ENCODE data around the gene RCOR1. TPM values are rescaled to one million over a fixed set of nuclear protein-coding genes. Genes with fewer than 3 reads are reported as not detected.

Gene RCOR1
- total and polyA plus RNA-seq, 3 experiments from 2014 or later, result 1.1 to 14.9 (median 14.5) TPM

DNA sequence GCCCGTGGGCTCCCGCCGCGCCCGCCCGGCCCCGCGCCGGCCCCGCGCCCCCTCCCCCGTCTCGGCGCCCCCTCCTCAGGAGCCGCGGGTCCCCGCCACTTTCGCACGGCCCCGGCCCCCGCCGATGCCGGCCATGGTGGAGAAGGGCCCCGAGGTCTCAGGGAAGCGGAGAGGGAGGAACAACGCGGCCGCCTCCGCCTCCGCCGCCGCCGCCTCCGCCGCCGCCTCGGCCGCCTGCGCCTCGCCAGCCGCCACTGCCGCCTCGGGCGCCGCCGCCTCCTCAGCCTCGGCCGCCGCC lies 263 bp downstream of the RCOR1 start:
- H3K4me1 ChIP-seq (ENCODE audit: insufficient read depth, low read length), result peaks cover 25% of the 10 kb centered on the region
- peak overlapping the region; percentile 54 for H3K27ac ChIP-seq (ENCODE audit: low read depth, low read length)
- H3K9me3 Mint-ChIP-seq, result no peaks in the 10 kb centered on the region
- H3K36me3 Mint-ChIP-seq, result peaks cover 0 to 6% (median 0%) of the 10 kb centered on the region in 3 donors
- H3K36me3 ChIP-seq (ENCODE audit: insufficient read depth, low read length), result no peaks in the 10 kb centered on the region
- H3K27me3 Mint-ChIP-seq, result peaks cover 0 to 2% of the 10 kb centered on the region in 2 donors
- peak overlapping the region in 6 of 7 donors; percentile 70 to 100 (median 92) for H3K4me3 Mint-ChIP-seq
- no peaks in the 10 kb centered on the region for H3K27me3 ChIP-seq (ENCODE audit: insufficient read depth, low read length, poor library complexity, severe bottlenecking)
- no peak overlapping the region for H3K4me3 ChIP-seq (ENCODE audit: low read length)
- H3K9me3 ChIP-seq (ENCODE audit: low read length), result no peaks in the 10 kb centered on the region
- H3K27ac Mint-ChIP-seq, result no peak overlapping the region
- peaks cover 20 to 23% (median 22%) of the 10 kb centered on the region in 3 donors for H3K4me1 Mint-ChIP-seq
- POLR2A ChIA-PET, result no interaction called here
- DNase-seq, result no peak
- CTCF ChIA-PET, result no interaction called here

DNA sequence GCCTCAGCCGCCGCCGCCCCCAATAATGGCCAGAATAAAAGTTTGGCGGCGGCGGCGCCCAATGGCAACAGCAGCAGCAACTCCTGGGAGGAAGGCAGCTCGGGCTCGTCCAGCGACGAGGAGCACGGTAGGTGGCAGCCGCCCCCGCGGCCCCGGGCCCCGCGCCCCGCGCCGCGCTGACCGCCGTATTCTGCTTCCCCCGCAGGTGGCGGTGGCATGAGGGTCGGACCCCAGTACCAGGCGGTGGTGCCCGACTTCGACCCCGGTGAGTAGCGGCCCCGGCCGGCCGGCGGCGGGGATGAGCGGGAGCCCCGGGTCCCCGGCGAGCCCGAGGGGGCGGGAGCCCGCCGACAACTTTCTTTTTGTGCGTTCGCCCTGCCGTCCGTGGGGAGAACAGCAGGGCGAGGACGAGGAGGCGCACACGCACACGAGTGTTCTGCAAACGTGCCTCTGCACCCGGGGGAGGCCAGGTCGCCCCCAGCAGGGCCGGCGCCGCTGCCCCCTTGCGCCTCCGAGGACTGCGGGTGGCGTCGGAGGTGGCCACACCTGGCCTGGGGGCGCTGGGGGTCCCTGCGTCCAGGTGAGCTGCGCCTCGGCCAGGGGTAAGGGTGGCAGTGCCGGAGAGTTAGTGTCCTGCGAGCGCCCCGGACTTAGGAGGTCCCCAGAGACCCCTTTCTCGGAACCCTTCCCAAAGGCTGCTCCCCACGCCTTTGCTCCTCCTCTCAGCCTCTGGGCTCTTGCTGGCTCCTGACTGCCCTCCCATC lies 794 bp downstream of the RCOR1 start:
- no peaks in the 10 kb centered on the region for H3K9me3 ChIP-seq (ENCODE audit: low read length)
- ChIA-PET POLR2A (no interaction called here), CTCF (interaction anchor here (1.8 to 2.0 kb wide), 2 partner anchors 11 to 100 kb away, joined by 4 to 10 read pairs; no protein-coding TSS in a partner anchor)
- Mint-ChIP-seq H3K27me3 (peaks cover 0 to 2% of the 10 kb centered on the region in 2 donors), H3K27ac (peak overlapping the region; percentile 26 to 95 (median 82)), H3K4me3 (peak overlapping the region; percentile 77 to 90 (median 83)), H3K9me3 (no peaks in the 10 kb centered on the region), H3K4me1 (peaks cover 20 to 23% (median 22%) of the 10 kb centered on the region in 3 donors), H3K36me3 (peaks cover 0 to 6% (median 0%) of the 10 kb centered on the region in 3 donors)
- H3K36me3 ChIP-seq (ENCODE audit: insufficient read depth, low read length), result no peaks in the 10 kb centered on the region
- peak overlapping the region; percentile 74 for H3K4me3 ChIP-seq (ENCODE audit: low read length)
- H3K27me3 ChIP-seq (ENCODE audit: insufficient read depth, low read length, poor library complexity, severe bottlenecking), result no peaks in the 10 kb centered on the region
- H3K27ac ChIP-seq (ENCODE audit: low read depth, low read length), result peak overlapping the region; percentile 54
- peak; percentile 39 to 74 (median 56) for DNase-seq
- peaks cover 25% of the 10 kb centered on the region for H3K4me1 ChIP-seq (ENCODE audit: insufficient read depth, low read length)

DNA sequence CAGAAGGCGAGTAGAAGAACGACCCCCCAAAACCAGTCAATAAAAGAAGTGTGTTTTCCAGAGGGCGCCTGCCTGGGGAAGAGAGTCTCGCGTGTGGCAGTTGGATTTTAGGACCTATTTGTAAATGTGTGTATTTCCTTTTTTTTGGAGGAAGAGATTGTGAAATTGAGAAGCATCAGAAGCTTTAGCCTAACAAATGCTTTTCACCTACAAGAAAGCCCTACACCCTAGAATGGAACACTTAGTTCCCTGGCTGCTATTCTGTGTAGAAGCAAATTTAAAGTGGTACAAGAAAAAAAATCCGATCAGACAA lies 1.3 kb downstream of the RCOR1 start:
- H3K4me3 ChIP-seq (ENCODE audit: low read length), result peak overlapping the region; percentile 74
- H3K9me3 ChIP-seq (ENCODE audit: low read length), result no peaks in the 10 kb centered on the region
- Mint-ChIP-seq H3K4me3 (peak overlapping the region; percentile 77 to 90 (median 83)), H3K27ac (peak overlapping the region; percentile 26 to 95 (median 82)), H3K9me3 (no peaks in the 10 kb centered on the region), H3K36me3 (peaks cover 0 to 6% (median 0%) of the 10 kb centered on the region in 3 donors), H3K4me1 (peaks cover 20 to 25% (median 22%) of the 10 kb centered on the region in 3 donors), H3K27me3 (peaks cover 0 to 2% of the 10 kb centered on the region in 2 donors)
- POLR2A ChIA-PET, result interaction anchor here (0.7 kb wide), 1 partner anchor 510 kb away, joined by 3 read pairs; no protein-coding TSS in a partner anchor
- peak overlapping the region; percentile 54 for H3K27ac ChIP-seq (ENCODE audit: low read depth, low read length)
- DNase-seq, result no peak
- H3K36me3 ChIP-seq (ENCODE audit: insufficient read depth, low read length), result no peaks in the 10 kb centered on the region
- CTCF ChIA-PET, result interaction anchor here (1.0 to 2.0 kb wide), 8 partner anchors 8 to 110 kb away, joined by 3 to 10 read pairs (median 4); no protein-coding TSS in a partner anchor
- H3K27me3 ChIP-seq (ENCODE audit: insufficient read depth, low read length, poor library complexity, severe bottlenecking), result no peaks in the 10 kb centered on the region
- H3K4me1 ChIP-seq (ENCODE audit: insufficient read depth, low read length), result peaks cover 25% of the 10 kb centered on the region

DNA sequence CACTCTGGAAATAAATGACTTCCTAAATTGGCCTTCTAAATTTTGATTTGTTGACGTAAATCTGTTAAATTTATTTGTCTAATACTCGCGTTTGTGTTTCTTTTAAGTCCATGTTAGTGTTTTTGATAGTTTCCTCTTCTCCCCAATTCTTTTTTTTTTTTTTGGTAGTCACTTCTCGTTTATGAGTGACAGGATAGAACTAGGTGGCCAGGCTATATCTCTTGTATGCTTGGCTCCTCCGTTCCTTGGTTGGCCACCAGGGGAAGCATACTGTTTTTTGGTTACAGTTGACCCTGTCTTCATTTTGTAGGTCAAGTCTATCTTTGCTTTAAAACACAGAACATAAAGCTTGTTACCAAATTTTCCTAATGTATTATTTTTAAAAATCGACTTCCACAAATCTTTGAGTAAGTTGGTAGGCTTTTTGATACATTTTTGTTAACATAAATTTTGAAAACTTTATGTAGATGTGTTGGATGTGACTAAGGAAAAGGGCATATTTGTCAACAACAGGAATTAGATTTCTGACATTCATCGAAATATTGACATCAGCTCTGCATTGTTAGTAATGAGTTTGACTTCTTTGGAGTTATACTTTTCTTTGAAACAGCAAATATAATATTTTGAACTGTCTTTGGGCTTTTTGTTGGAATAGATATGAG lies 2.2 kb downstream of the RCOR1 start:
- Histone ChIP-seq H3K4me3 (ENCODE audit: low read length) (no peak overlapping the region), H3K27ac (ENCODE audit: low read depth, low read length) (no peak overlapping the region), H3K36me3 (ENCODE audit: insufficient read depth, low read length) (no peaks in the 10 kb centered on the region), H3K27me3 (ENCODE audit: insufficient read depth, low read length, poor library complexity, severe bottlenecking) (no peaks in the 10 kb centered on the region), H3K4me1 (ENCODE audit: insufficient read depth, low read length) (peaks cover 25% of the 10 kb centered on the region), H3K9me3 (ENCODE audit: low read length) (no peaks in the 10 kb centered on the region)
- H3K9me3 Mint-ChIP-seq, result no peaks in the 10 kb centered on the region
- H3K27ac Mint-ChIP-seq, result peak overlapping the region in 7 of 8 donors; percentile 40 to 85 (median 65)
- H3K27me3 Mint-ChIP-seq, result peaks cover 0 to 2% of the 10 kb centered on the region in 2 donors
- ChIA-PET POLR2A (interaction anchor here (0.7 kb wide), 1 partner anchor 511 kb away, joined by 3 read pairs; no protein-coding TSS in a partner anchor), CTCF (interaction anchor here (0.7 to 2.0 kb wide), 15 partner anchors 9 to 278 kb away, joined by 3 to 10 read pairs (median 4); no protein-coding TSS in a partner anchor)
- H3K4me3 Mint-ChIP-seq, result peak overlapping the region; percentile 77 to 90 (median 83)
- peaks cover 0 to 6% (median 0%) of the 10 kb centered on the region in 3 donors for H3K36me3 Mint-ChIP-seq
- H3K4me1 Mint-ChIP-seq, result peaks cover 23 to 32% (median 30%) of the 10 kb centered on the region in 3 donors
- peak; percentile 16 to 60 (median 39) for DNase-seq

DNA sequence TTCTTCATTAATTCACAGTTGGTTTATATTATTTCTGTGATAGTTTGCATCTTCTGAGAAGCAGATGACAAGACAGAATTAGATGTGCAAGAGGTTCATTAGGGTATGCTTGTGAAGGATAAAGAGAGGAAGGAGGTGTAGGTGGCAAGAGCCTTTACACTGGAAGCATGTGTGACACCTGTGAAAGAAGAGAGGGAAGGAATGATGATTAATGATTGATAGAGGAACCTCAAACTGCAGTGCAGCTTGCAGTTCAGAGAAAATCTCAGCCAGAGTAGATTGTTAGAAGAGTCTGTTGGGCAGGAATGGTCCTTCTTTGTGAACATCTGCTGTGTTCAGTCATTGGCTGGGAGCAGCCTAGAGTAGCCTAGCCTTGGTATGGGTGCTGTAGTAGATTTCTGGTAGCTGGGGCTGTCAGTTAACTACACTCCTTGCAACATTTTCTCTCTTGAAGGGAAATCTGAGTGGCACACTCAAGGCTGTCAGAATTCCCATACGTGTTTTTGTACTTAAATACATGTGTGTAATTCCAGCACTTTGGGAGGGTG lies 9.0 kb downstream of the RCOR1 start:
- Histone ChIP-seq H3K4me3 (ENCODE audit: low read length) (no peak overlapping the region), H3K9me3 (ENCODE audit: low read length) (no peaks in the 10 kb centered on the region), H3K27ac (ENCODE audit: low read depth, low read length) (no peak overlapping the region), H3K36me3 (ENCODE audit: insufficient read depth, low read length) (no peaks in the 10 kb centered on the region), H3K27me3 (ENCODE audit: insufficient read depth, low read length, poor library complexity, severe bottlenecking) (no peaks in the 10 kb centered on the region), H3K4me1 (ENCODE audit: insufficient read depth, low read length) (peaks cover 6% of the 10 kb centered on the region)
- ChIA-PET CTCF (no interaction called here), POLR2A (no interaction called here)
- Mint-ChIP-seq H3K27ac (no peak overlapping the region), H3K9me3 (no peaks in the 10 kb centered on the region), H3K4me3 (no peak overlapping the region), H3K4me1 (peaks cover 23 to 51% (median 35%) of the 10 kb centered on the region in 3 donors), H3K36me3 (peaks cover 0 to 5% (median 4%) of the 10 kb centered on the region in 3 donors), H3K27me3 (no peaks in the 10 kb centered on the region)
- no peak for DNase-seq

DNA sequence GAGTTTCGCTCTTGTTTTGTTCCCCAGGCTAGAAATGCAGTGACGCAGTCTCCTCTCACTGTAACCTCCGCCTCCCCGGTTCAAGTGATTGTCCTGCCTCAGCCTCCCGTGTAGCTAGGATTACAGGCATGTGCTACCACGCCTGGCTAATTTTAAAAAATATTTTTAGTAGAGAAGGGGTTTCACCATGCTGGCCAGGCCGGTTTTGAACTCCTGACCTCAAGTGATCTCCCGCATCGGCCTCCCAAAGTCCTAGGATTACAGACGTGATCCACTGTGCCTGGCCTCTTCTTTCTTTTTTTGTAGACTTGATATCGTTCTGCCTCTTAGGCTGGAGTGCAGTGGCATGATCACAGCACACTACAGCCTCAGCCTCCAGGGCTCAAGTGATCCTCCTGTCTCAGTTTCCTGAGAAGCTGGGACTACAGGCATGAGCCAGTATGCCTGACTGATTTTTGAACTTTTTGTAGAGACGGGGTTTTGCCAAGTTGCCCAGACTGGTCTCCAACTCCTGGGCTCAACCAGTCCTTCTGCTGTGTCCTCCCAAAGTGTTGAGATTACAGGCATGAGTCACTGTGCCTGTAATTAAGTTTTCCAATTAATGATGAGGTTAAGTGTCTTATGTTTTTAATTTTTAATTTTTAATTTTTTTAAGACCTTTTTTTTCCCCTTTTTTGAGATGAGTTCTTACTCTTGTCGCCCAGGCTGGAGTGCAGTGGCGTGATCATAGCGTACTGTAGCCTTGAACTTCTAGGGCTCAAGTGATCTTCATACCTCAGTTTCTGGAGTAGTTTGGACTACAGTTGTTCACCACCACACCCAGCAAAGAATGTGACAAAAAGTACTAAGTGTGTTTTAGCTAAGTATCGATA lies 10.2 kb downstream of the RCOR1 start:
- no peak for DNase-seq
- CTCF ChIA-PET, result interaction anchor here (1.9 kb wide), 1 partner anchor 8 kb away, joined by 10 read pairs; no protein-coding TSS in a partner anchor
- Mint-ChIP-seq H3K4me1 (peaks cover 23 to 54% (median 38%) of the 10 kb centered on the region in 3 donors), H3K27ac (no peak overlapping the region), H3K36me3 (peaks cover 0 to 5% (median 4%) of the 10 kb centered on the region in 3 donors), H3K4me3 (no peak overlapping the region), H3K27me3 (no peaks in the 10 kb centered on the region), H3K9me3 (no peaks in the 10 kb centered on the region)
- Histone ChIP-seq H3K36me3 (ENCODE audit: insufficient read depth, low read length) (no peaks in the 10 kb centered on the region), H3K4me1 (ENCODE audit: insufficient read depth, low read length) (peaks cover 6% of the 10 kb centered on the region), H3K27me3 (ENCODE audit: insufficient read depth, low read length, poor library complexity, severe bottlenecking) (no peaks in the 10 kb centered on the region), H3K27ac (ENCODE audit: low read depth, low read length) (no peak overlapping the region), H3K4me3 (ENCODE audit: low read length) (no peak overlapping the region), H3K9me3 (ENCODE audit: low read length) (no peaks in the 10 kb centered on the region)
- POLR2A ChIA-PET, result no interaction called here

DNA sequence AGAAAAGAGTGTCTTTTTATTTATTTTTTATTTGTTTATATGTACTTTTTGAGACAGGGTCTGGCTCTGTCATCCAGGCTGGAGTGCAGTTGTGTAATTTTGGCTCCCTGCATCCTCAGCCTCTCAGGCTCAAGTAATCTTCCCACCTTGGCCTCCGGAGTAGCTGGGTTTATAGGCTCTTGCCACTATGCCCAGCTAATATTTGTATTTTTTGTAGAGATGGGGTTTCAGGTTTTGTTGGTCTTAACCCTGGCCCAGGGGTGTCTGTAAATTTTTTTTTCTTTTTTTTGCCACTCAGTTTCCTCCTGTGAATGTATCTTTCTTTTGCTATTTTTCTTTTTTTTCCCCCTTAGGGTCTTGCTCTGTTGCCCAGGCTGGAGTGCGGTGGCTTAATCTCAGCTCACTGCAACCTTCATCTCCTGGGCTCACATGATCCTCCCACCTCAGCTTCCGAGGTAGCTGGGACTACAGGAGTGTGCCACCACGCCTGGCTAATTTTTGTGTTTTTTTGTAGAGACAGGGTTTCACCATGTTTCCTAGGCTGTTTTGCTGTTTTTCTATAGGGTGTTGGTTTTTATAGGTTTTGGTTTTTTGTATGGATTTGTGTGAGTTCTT lies 11.0 kb downstream of the RCOR1 start:
- Mint-ChIP-seq H3K27me3 (no peaks in the 10 kb centered on the region), H3K27ac (no peak overlapping the region), H3K9me3 (no peaks in the 10 kb centered on the region), H3K4me1 (peaks cover 23 to 58% (median 38%) of the 10 kb centered on the region in 3 donors), H3K36me3 (peaks cover 0 to 5% (median 4%) of the 10 kb centered on the region in 3 donors), H3K4me3 (no peak overlapping the region)
- CTCF ChIA-PET, result interaction anchor here (1.9 kb wide), 1 partner anchor 9 kb away, joined by 10 read pairs; no protein-coding TSS in a partner anchor
- DNase-seq, result no peak
- POLR2A ChIA-PET, result no interaction called here
- no peaks in the 10 kb centered on the region for H3K27me3 ChIP-seq (ENCODE audit: insufficient read depth, low read length, poor library complexity, severe bottlenecking)
- no peaks in the 10 kb centered on the region for H3K36me3 ChIP-seq (ENCODE audit: insufficient read depth, low read length)
- peaks cover 6% of the 10 kb centered on the region for H3K4me1 ChIP-seq (ENCODE audit: insufficient read depth, low read length)
- no peaks in the 10 kb centered on the region for H3K9me3 ChIP-seq (ENCODE audit: low read length)
- no peak overlapping the region for H3K27ac ChIP-seq (ENCODE audit: low read depth, low read length)
- H3K4me3 ChIP-seq (ENCODE audit: low read length), result no peak overlapping the region
